HepG2 (cell line): ENCODE data around the gene ARAP1. TPM values are rescaled to one million over a fixed set of nuclear protein-coding genes. Genes with fewer than 3 reads are reported as not detected.

Experiments
- ATAC-seq: fragments of 200-7000 bp; cut with Tn5 transposase; 3 replicates; pipeline ENCODE4 v1.9.1; 2020; ENCODE audit warnings: mild to moderate bottlenecking, moderate library complexity
- BruUV-seq: library from RNA; stranded (reverse); fragments of 400-500 nt; replicated peaks from 2 replicates; lab custom pipeline; 2021; lab: Mats Ljungman, UMichigan
- CTCF ChIA-PET: fragments of 300-600 bp; formaldehyde crosslinking; extraction: SDS; loops from one replicate; lab custom pipeline; 2021; ENCODE audit warnings: low total read pairs, inconsistent platforms, low intra/inter-chr PET ratio; lab: Yijun Ruan, JAX
- POLR2A ChIA-PET: fragments of 350-600 bp; sonication (Branson Sonifier 250); formaldehyde crosslinking; loops from one replicate; lab custom pipeline; 2020; ENCODE audit warnings: antibody characterized with exemption, inconsistent platforms; lab: Yijun Ruan, JAX
- DNase-seq: peaks from one replicate; pipeline ENCODE4 v3.0.0-alpha.2; 2015; ENCODE audit warnings: low spot score
- FAIRE-seq: peaks from 3 replicates; lab custom pipeline; 2011; peaks lifted over from hg19 to GRCh38; lab: Jason Lieb, UNC
- H2AFZ ChIP-seq: one replicate; pipeline ENCODE4 v1.6.1; 2011; ENCODE audit warnings: low read length, inconsistent platforms
- H3K27ac ChIP-seq: fragments of 300-600 bp; 3 replicates; pipeline ENCODE4 v1.8.0; 2011; ENCODE audit warnings: mixed run types, mild to moderate bottlenecking, mixed read lengths, low read length, inconsistent platforms; ENCODE audit not compliant: insufficient read depth; ENCODE audit errors: extremely low read length
- H3K27me3 ChIP-seq, 2 experiments: fragments of 200-600 bp in 1 of 2; 2 replicates in 1 of 2; 3 replicates in 1 of 2; pipeline versions ENCODE4 v1.6.0 to v1.8.0; 2011; ENCODE audit warnings: low read length in 2 of 2, mild to moderate bottlenecking in 2 of 2, moderate library complexity in 2 of 2, inconsistent platforms in 1 of 2; ENCODE audit not compliant: insufficient read depth in 2 of 2, control insufficient read depth in 1 of 2
- H3K36me3 ChIP-seq, 2 experiments: fragments of 200-600 bp in 1 of 2; replicated peaks in 1 of 2; 2 replicates in 1 of 2; 3 replicates in 1 of 2; pipeline versions ENCODE4 v1.5.1 to v1.8.0; 2011; ENCODE audit warnings: low read length in 2 of 2, inconsistent platforms in 1 of 2; ENCODE audit not compliant: insufficient read depth in 2 of 2, control insufficient read depth in 1 of 2
- H3K4me1 ChIP-seq: 2 replicates; pipeline ENCODE4 v1.5.1; 2012; ENCODE audit warnings: low read length, inconsistent platforms; ENCODE audit not compliant: insufficient read depth
- H3K4me2 ChIP-seq: 2 replicates; pipeline ENCODE4 v1.6.0; 2011; ENCODE audit warnings: low read depth, low read length, inconsistent platforms
- H3K4me3 ChIP-seq, 3 experiments: fragments of 200-600 bp in 1 of 3; sonication (generic), shearing (Covaris generic) in 1 of 3; replicated peaks in 1 of 3; 2 replicates each; pipeline ENCODE4 v1.5.1; 2011 to 2016; ENCODE audit warnings: low read length in 3 of 3, inconsistent platforms in 2 of 3, low read depth in 2 of 3, mild to moderate bottlenecking in 2 of 3, control low read depth in 1 of 3, mixed read lengths in 1 of 3; ENCODE audit not compliant: insufficient read depth in 1 of 3
- H3K79me2 ChIP-seq: one replicate; pipeline ENCODE4 v1.6.1; 2011; ENCODE audit warnings: low read length, inconsistent platforms; ENCODE audit not compliant: insufficient read depth
- H3K9ac ChIP-seq: 2 replicates; pipeline ENCODE4 v1.6.0; 2011; ENCODE audit warnings: mild to moderate bottlenecking, low read depth, low read length, inconsistent platforms; ENCODE audit not compliant: insufficient read depth
- H3K9me3 ChIP-seq: 2 replicates; pipeline ENCODE4 v1.5.1; 2012; ENCODE audit warnings: mild to moderate bottlenecking, low read length
- H4K20me1 ChIP-seq: 2 replicates; pipeline ENCODE4 v1.6.0; 2011; ENCODE audit warnings: inconsistent platforms, mild to moderate bottlenecking, low read length, moderate library complexity; ENCODE audit not compliant: insufficient read depth
- AGO2 ChIP-seq: fragments of 200-400 bp; formaldehyde crosslinking; optimal IDR thresholded peaks from 2 replicates; pipeline ENCODE3; 2017; ENCODE audit warnings: mild to moderate bottlenecking, low read depth, low read length, moderate library complexity
- AKAP8 ChIP-seq: sonication (generic); formaldehyde crosslinking; IDR thresholded peaks from 2 replicates; pipeline ENCODE4 v1.5.1; 2020; ENCODE audit warnings: mild to moderate bottlenecking, missing genetic modification reagents
- MZF1 ChIP-seq: sonication (generic); formaldehyde crosslinking; IDR thresholded peaks from 2 replicates; pipeline ENCODE4 v1.8.1; 2023; ENCODE audit warnings: mild to moderate bottlenecking, missing genetic modification reagents, borderline replicate concordance
- PAF1 ChIP-seq: IDR thresholded peaks from 2 replicates; pipeline ENCODE4 v1.6.1; 2016; ENCODE audit warnings: missing genetic modification reagents, missing compliant biosample characterization
- POLR2A ChIP-seq, 2 experiments: IDR thresholded peaks; 2 replicates each; pipeline ENCODE4 v1.6.1; 2011; ENCODE audit warnings: low read depth in 2 of 2, low read length in 2 of 2, mild to moderate bottlenecking in 1 of 2, moderate library complexity in 1 of 2; ENCODE audit not compliant: insufficient read depth in 1 of 2
- POLR2AphosphoS5 ChIP-seq: IDR thresholded peaks from 2 replicates; pipeline ENCODE4 v1.6.1; 2012; ENCODE audit warnings: low read depth, low read length
- POLR2G ChIP-seq: fragments of 200-400 bp; formaldehyde crosslinking; IDR thresholded peaks from 2 replicates; pipeline ENCODE4 v1.6.1; 2018; ENCODE audit warnings: mild to moderate bottlenecking, low read depth, low read length, moderate library complexity
- RBM22 ChIP-seq: fragments of 200-400 bp; formaldehyde crosslinking; optimal IDR thresholded peaks from 2 replicates; pipeline ENCODE3; 2017; ENCODE audit warnings: mild to moderate bottlenecking, low read length, moderate library complexity
- REXO4 ChIP-seq: sonication (generic); formaldehyde crosslinking; IDR thresholded peaks from 2 replicates; pipeline ENCODE4 v1.8.0; 2022; ENCODE audit warnings: missing genetic modification reagents, mild to moderate bottlenecking, borderline replicate concordance
- ZFP91 ChIP-seq: sonication (generic); formaldehyde crosslinking; IDR thresholded peaks from 2 replicates; pipeline ENCODE4 v1.9.0; 2022; ENCODE audit warnings: missing genetic modification reagents, mild to moderate bottlenecking, borderline replicate concordance
- ZNF263 ChIP-seq: sonication (generic); formaldehyde crosslinking; IDR thresholded peaks from 2 replicates; pipeline ENCODE4 v1.4.0; 2020; ENCODE audit warnings: missing genetic modification reagents
- WGBS: methylation state at CpG from one replicate; pipeline ENCODE4 v1.1.6; 2017; ENCODE audit warnings: low lambda C conversion rate; 5-methylcytosine and 5-hydroxymethylcytosine counted together
- in situ Hi-C: cut with HindIII; loops from 2 replicates; pipeline ENCODE4 v1.10.0; 2017; ENCODE audit warnings: low pct_unique_long_range_greater_than_20kb; ENCODE audit not compliant: extremely low pct_ligation_motif_present
- intact Hi-C: fragments of 100-400 bp; cut with micrococcal nuclease; formaldehyde crosslinking; loops from one replicate; pipeline ENCODE4 v1.10.0; 2022; ENCODE audit not compliant: unreplicated experiment
- polyA plus RNA-seq, 8 experiments: library from polyadenylated mRNA; depleted of rRNA in 3 of 8; stranded (reverse) in 7 of 8; unstranded in 1 of 8; fragments of >200 nt; fragmentation: Illumina TruSeq in 4 of 8; extraction: Trizol in 4 of 8; gene quantifications; 2 replicates each; pipeline versions ENCODE4 v1.2.1 to v1.2.3, GENCODE V29; 2011 to 2016; ENCODE audit warnings: low read depth in 4 of 8, missing spikeins in 1 of 8, mixed read lengths in 1 of 8; ENCODE audit not compliant: insufficient read depth in 1 of 8
- total RNA-seq, 5 experiments: library from RNA; depleted of rRNA; stranded (reverse); fragments of >200 nt; fragmentation: Illumina TruSeq; extraction: Trizol; gene quantifications; 2 replicates each; pipeline ENCODE4 v1.2.3, GENCODE V29; 2016; ENCODE audit warnings: low read depth in 1 of 5
- TF ChIP-seq, protein P1 (sequence below): sonication (generic); formaldehyde crosslinking; IDR thresholded peaks from 2 replicates; pipeline ENCODE4 v1.5.0; 2020; ENCODE audit warnings: missing genetic modification reagents

Gene ARAP1
- total and polyA plus RNA-seq, 2 of the 13 experiments (the other 11 are each of a cell fraction or from before 2014, with no cell fraction given) = 43.2 to 55.5 TPM

DNA sequence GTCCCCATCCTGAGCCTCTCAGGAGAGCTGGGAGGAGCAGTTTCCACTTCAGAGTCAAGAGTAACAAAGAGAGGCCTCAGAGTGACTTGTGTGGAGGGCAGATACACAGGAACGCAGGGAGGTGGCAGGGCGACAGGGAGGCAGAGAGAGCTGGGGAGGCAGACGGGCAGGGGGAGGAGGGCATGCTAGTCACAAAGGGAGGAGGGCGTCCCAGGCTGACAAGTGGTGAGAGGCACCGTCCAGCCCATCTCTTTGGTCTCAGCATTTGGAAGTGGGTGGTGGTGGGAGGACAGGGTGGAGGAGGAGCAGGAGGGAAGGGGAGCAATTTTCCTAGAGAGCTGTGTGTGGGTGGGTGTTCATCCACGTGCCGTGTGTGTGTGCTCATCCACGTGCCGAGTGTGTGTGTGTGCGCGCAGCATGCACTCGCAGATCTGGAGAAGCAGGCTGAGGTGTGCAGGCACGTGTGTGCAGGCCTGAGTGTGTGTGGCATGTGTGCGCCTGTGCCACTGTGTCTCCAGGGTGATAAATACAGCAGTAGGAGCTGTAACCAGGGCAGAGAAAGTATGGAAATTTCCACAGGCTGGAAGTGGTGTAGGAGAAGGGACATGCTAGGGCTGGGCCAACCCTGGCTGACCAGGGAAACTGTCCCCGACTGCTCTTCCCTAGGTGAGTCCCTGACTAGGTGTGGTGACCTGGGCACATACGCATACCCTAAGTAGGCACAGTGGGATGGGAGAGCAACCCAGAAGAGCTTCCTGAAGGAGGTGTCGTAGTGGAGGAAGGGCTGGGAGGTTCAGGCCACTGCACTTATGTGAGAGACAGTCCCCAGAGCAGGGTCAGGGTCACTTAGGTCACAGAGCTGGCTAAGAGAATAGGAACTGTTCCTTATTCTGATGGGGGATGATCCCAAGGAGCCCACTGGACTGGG, 70.7 kb downstream of the ARAP1 start:
- intact Hi-C loops = no loop called here
- Histone ChIP-seq H3K4me2 (no peak overlapping the region), H3K4me3 (no peak overlapping the region), H3K4me1 (no peaks in the 10 kb centered on the region), H2AFZ (no peak overlapping the region), H3K27ac (no peak overlapping the region), H3K9me3 (no peaks in the 10 kb centered on the region), H3K27me3 (peaks cover 2 to 11% of the 10 kb centered on the region in 2 experiments; a peak in 1 of 5 replicates), H4K20me1 (peaks cover 26% of the 10 kb centered on the region; the same call in 1 of the 2 replicates)
- 73% methylated on average over 17 of the region's 17 CpGs for WGBS
- ChIA-PET CTCF (no interaction called here), POLR2A (no interaction called here)
- BruUV-seq = no TSS peak
- no peak for ATAC-seq
- TF ChIP-seq ZFP91 (peak; percentile 50; the same call in 1 of the 2 replicates), PAF1 (CRISPR knock-in tag) (0 out of 2 replicates have a peak, but pooled peaks have one; percentile 7), MZF1 (no peak), POLR2AphosphoS5 (peak; percentile 13; the same call in 1 of the 2 replicates), POLR2G (peak; percentile 7; the same call in 1 of the 2 replicates), RBM22 (peak; percentile 81), ZNF263 (CRISPR knock-in tag) (0 out of 2 replicates have a peak, but pooled peaks have one; percentile 20), POLR2A (IDR thresholded peaks at IDR 0.05; ENCODE audit: insufficient read depth in 1 of 2, low read depth in 2 of 2, low read length in 2 of 2) (peak in 1 of 2 experiments; percentile 54; a peak in 1 of 4 replicates), REXO4 (CRISPR knock-in tag) (no peak), AGO2 (peak; percentile 88), AKAP8 (CRISPR knock-in tag) (peak; percentile 24; the same call in 1 of the 2 replicates)
- TF ChIP-seq, protein P1, sequence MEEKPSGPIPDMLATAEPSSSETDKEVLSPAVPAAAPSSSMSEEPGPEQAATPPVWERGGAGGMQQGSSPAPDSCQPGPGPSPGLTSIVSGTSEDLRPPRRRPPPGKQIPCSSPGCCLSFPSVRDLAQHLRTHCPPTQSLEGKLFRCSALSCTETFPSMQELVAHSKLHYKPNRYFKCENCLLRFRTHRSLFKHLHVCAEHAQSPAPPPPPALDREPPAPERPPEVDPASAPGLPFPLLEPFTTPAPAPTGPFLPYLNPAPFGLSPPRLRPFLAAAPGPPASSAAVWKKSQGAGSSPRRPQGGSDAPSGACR (CRISPR knock-in tag) = no peak
- TF ChIP-seq, all 625 proteins: peak for 9
- Histone ChIP-seq H3K79me2 (no peaks in the 10 kb centered on the region), H3K9ac (no peak overlapping the region), H3K36me3 (peaks cover 2 to 11% of the 10 kb centered on the region in 2 experiments; a peak in 3 of 5 replicates)
- FAIRE-seq = no peak
- in situ Hi-C loops = no loop called here
- DNase-seq = no peak
